ENCODE data around the gene DBP. TPM values are rescaled to one million over a fixed set of nuclear protein-coding genes. Genes with fewer than 3 reads are reported as not detected.

DBP gene
- total and polyA plus RNA-seq, 7 donors = 6.2 to 14.1 (median 10.5) TPM

GRCh38 chr19:48596679-48597465 is 40.3 kb downstream of the DBP start:
- H3K27ac ChIP-seq = no peak overlapping the region
- DNase-seq = no peak
- H3K36me3 ChIP-seq = no peaks in the 10 kb centered on the region
- 81 to 86% methylated on average over 39 of the region's 39 CpGs for WGBS, 2 donors
- TF ChIP-seq CTCF (IDR thresholded peaks at IDR 0.05) (no peak), POLR2A (IDR thresholded peaks at IDR 0.05) (no peak), EP300 (IDR thresholded peaks at IDR 0.05) (no peak), POLR2AphosphoS5 (IDR thresholded peaks at IDR 0.05) (no peak)
- no peak overlapping the region for H3K4me3 ChIP-seq
- peaks cover 0 to 12% (median 0%) of the 10 kb centered on the region in 3 donors for H3K27me3 ChIP-seq
- H3K4me1 ChIP-seq = no peaks in the 10 kb centered on the region
- no peaks in the 10 kb centered on the region for H3K9me3 ChIP-seq
- intact Hi-C loops (cut with DNase I) = no loop called here

DNA sequence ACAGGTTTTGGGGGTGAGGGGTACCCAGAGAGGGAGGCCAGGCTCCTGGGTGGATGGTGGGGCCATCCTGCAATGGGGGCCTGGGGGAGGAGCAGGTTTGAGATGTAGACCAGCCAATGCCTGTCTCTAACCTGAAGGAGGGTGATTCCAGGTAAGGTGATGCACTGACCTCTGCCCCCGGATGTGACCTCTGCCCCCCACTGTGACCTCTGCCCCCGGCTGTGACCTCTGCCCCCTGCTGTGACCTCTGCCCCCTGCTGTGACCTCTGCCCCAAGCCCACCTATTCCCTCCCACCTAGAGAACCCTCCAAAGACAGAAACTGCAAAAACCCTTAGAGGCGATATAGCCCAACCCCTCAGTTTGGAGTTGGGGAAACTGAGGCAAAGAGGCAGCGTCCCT is 40.9 kb downstream of the DBP start:
- no peak for TF ChIP-seq POLR2A (IDR thresholded peaks at IDR 0.05)
- TF ChIP-seq POLR2AphosphoS5 (IDR thresholded peaks at IDR 0.05) = no peak
- no peak for TF ChIP-seq EP300 (IDR thresholded peaks at IDR 0.05)
- no peak for TF ChIP-seq CTCF (IDR thresholded peaks at IDR 0.05)
- no peaks in the 10 kb centered on the region for H3K9me3 ChIP-seq
- H3K27ac ChIP-seq = no peak overlapping the region
- no peaks in the 10 kb centered on the region for H3K36me3 ChIP-seq
- peaks cover 0 to 12% (median 0%) of the 10 kb centered on the region in 3 donors for H3K27me3 ChIP-seq
- no peaks in the 10 kb centered on the region for H3K4me1 ChIP-seq
- no peak for DNase-seq
- no peak overlapping the region for H3K4me3 ChIP-seq
- 74 to 85% methylated on average over 4 of the region's 4 CpGs for WGBS, 2 donors
- intact Hi-C loops (cut with DNase I) = no loop called here

DNA sequence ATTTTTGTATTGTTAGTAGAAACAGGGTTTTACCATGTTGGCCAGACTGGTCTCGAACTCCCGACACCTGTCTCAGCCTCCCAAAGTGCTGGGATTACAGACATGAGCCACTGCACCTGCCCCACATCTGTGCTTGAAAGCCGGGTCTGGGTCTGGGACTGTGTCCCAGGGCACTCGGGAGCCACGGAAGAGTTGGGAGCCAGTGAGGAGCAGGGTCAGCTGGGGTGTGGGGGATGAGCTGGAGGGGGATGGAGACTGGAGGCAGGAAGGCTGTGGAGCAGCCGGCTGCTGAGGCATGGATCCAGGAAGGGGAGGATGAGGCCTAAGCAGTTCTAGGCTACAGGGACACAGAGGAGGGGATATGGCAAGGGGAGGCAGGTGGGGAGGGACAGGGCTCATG is 41.3 kb downstream of the DBP start:
- Histone ChIP-seq H3K36me3 (no peaks in the 10 kb centered on the region), H3K9me3 (no peaks in the 10 kb centered on the region), H3K27me3 (peaks cover 0 to 12% (median 0%) of the 10 kb centered on the region in 3 donors), H3K4me1 (no peaks in the 10 kb centered on the region), H3K27ac (no peak overlapping the region), H3K4me3 (no peak overlapping the region)
- no peak for DNase-seq
- intact Hi-C loops (cut with DNase I) = no loop called here
- TF ChIP-seq POLR2AphosphoS5 (IDR thresholded peaks at IDR 0.05) (no peak), POLR2A (IDR thresholded peaks at IDR 0.05) (no peak), CTCF (IDR thresholded peaks at IDR 0.05) (no peak), EP300 (IDR thresholded peaks at IDR 0.05) (no peak)
- 84% methylated on average over 6 of the region's 6 CpGs for WGBS, 2 donors

DNA sequence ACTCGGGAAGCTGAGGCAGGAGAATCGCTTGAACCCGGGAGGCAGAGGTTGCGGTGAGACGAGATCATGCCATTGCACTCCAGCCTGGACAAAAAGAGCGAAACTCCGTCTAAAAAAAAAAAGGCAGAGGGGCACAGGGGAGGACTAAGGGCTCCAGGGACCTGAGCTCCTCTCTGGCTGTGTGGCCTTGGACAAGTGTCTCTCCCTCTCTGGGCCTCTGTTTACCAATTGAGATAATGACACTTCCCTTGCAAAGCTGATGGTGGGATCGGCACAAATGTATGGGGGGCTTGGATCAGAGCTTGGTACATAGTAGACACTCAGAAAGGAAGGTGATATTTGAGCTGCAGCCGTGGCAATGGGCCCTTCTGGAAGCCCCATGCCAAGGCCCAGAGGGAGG is 42.0 kb downstream of the DBP start:
- no peaks in the 10 kb centered on the region for H3K9me3 ChIP-seq
- intact Hi-C loops (cut with DNase I) = no loop called here
- peaks cover 0 to 12% (median 0%) of the 10 kb centered on the region in 3 donors for H3K27me3 ChIP-seq
- no peaks in the 10 kb centered on the region for H3K4me1 ChIP-seq
- WGBS, 2 donors = 89% methylated on average over 9 of the region's 9 CpGs
- no peak for TF ChIP-seq POLR2A (IDR thresholded peaks at IDR 0.05)
- no peak for TF ChIP-seq CTCF (IDR thresholded peaks at IDR 0.05)
- TF ChIP-seq POLR2AphosphoS5 (IDR thresholded peaks at IDR 0.05) = no peak
- no peak for TF ChIP-seq EP300 (IDR thresholded peaks at IDR 0.05)
- no peak overlapping the region for H3K27ac ChIP-seq
- no peak for DNase-seq
- H3K36me3 ChIP-seq = no peaks in the 10 kb centered on the region
- no peak overlapping the region for H3K4me3 ChIP-seq

Data from sigmoid colon (tissue), 7 donors.